Mucosa of rectum (tissue), 2 donors: ENCODE results near the gene HLX.
A peak's percentile ranks its signal among the peaks of the same experiment; 100 is the strongest.

Experiments
- H3K27ac ChIP-seq, 2 donors: one replicate each; pipeline ENCODE4 v1.7.0; 2013; ENCODE audit warnings: inconsistent platforms in 2 of 2, low read depth in 2 of 2, low read length in 2 of 2
- H3K27me3 ChIP-seq, 2 donors: one replicate each; pipeline ENCODE4 v1.7.0; 2013; ENCODE audit warnings: low read length in 2 of 2; ENCODE audit not compliant: control insufficient read depth in 2 of 2, insufficient read depth in 2 of 2
- H3K36me3 ChIP-seq, 2 donors: one replicate each; pipeline ENCODE4 v1.7.0; 2013; ENCODE audit warnings: low read length in 2 of 2; ENCODE audit not compliant: control insufficient read depth in 2 of 2, insufficient read depth in 2 of 2
- H3K4me1 ChIP-seq, 2 donors: one replicate each; pipeline ENCODE4 v1.7.0; 2013; ENCODE audit warnings: low read length in 2 of 2, mild to moderate bottlenecking in 1 of 2; ENCODE audit not compliant: control insufficient read depth in 2 of 2, insufficient read depth in 2 of 2
- H3K4me3 ChIP-seq, 2 donors: one replicate each; pipeline ENCODE4 v1.7.0; 2013; ENCODE audit warnings: low read length in 2 of 2
- H3K9ac ChIP-seq, 2 donors: one replicate each; pipeline ENCODE4 v1.7.0; 2013; ENCODE audit warnings: low read length in 2 of 2, low read depth in 1 of 2, mild to moderate bottlenecking in 1 of 2
- H3K9me3 ChIP-seq, 2 donors: one replicate each; pipeline ENCODE4 v1.7.0; 2013; ENCODE audit warnings: low read length in 2 of 2; ENCODE audit not compliant: control insufficient read depth in 2 of 2
- donor health status: healthy.
- donor health status: Normal muscosa, but diverticular disease.

The HLX gene, protein sequence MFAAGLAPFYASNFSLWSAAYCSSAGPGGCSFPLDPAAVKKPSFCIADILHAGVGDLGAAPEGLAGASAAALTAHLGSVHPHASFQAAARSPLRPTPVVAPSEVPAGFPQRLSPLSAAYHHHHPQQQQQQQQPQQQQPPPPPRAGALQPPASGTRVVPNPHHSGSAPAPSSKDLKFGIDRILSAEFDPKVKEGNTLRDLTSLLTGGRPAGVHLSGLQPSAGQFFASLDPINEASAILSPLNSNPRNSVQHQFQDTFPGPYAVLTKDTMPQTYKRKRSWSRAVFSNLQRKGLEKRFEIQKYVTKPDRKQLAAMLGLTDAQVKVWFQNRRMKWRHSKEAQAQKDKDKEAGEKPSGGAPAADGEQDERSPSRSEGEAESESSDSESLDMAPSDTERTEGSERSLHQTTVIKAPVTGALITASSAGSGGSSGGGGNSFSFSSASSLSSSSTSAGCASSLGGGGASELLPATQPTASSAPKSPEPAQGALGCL

GRCh38 chr1:220879076-220879508 lies at the start of gene HLX:
HLX (plus strand) TSS chr1:220879443; CDS start chr1:220879858, 415 bp downstream.
- Histone ChIP-seq H3K4me1 (peaks cover 9 to 16% of the 10 kb centered on the region in 2 donors), H3K4me3 (peak within 1 kb of the TSS; percentile 60 to 75), H3K9ac (peak within 1 kb of the TSS; percentile 65 to 70), H3K9me3 (no peaks in the 10 kb centered on the region), H3K36me3 (no peaks in the 10 kb centered on the region), H3K27me3 (peaks cover 12 to 27% of the 10 kb centered on the region in 2 donors), H3K27ac (peak within 1 kb of the TSS; percentile 88 to 89)

GRCh38 chr1:220833436-220833835 lies 45.8 kb upstream of the HLX start:
- Histone ChIP-seq H3K36me3 (no peaks in the 10 kb centered on the region), H3K4me1 (no peaks in the 10 kb centered on the region), H3K9ac (no peak overlapping the region), H3K27me3 (no peaks in the 10 kb centered on the region), H3K4me3 (no peak overlapping the region), H3K9me3 (no peaks in the 10 kb centered on the region), H3K27ac (no peak overlapping the region)

DNA sequence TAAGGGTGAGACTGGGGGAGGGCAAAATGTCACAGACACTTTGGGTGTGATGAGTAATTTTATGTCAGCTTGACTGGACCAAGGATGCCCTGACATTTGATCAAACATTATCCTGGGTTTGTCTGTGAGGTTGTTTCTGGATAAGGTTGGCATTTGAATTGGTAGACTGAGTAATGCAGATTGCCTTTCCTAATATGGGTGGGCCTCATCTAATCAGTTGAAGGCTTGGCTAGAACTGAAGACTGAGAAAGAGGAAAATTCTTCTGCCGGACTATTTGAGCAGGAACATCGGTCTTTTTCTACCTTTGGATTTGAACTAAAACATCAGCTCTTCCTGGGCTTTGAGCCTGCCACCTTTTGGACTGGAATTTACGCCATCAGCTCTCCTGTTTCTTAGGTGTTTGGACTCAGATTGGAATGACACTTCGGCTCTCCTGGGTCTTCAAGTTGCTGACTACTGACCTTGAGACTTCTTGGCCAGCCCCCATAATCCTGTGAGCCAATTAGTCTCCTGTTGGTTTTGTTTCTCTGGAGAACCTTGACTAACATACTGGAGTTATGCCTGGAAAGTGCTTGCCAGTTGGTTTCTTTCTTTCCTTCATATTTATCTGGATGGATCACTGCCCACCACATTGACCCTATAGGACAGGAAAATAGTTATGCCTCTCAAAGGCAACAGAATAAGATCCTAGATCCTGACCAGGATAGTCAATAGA lies 44.9 kb upstream of the HLX start:
- Histone ChIP-seq H3K27ac (no peak overlapping the region), H3K9ac (no peak overlapping the region)

GRCh38 chr1:220838578-220838977 lies 40.7 kb upstream of the HLX start:
- Histone ChIP-seq H3K36me3 (no peaks in the 10 kb centered on the region), H3K27ac (no peak overlapping the region), H3K9ac (no peak overlapping the region), H3K9me3 (no peaks in the 10 kb centered on the region), H3K4me3 (no peak overlapping the region), H3K4me1 (no peaks in the 10 kb centered on the region), H3K27me3 (no peaks in the 10 kb centered on the region)

More for the DNA sequence above, 44.9 kb upstream of the HLX start:
- Histone ChIP-seq H3K36me3 (no peaks in the 10 kb centered on the region), H3K4me1 (no peaks in the 10 kb centered on the region), H3K4me3 (no peak overlapping the region), H3K27me3 (no peaks in the 10 kb centered on the region), H3K9me3 (no peaks in the 10 kb centered on the region)

DNA sequence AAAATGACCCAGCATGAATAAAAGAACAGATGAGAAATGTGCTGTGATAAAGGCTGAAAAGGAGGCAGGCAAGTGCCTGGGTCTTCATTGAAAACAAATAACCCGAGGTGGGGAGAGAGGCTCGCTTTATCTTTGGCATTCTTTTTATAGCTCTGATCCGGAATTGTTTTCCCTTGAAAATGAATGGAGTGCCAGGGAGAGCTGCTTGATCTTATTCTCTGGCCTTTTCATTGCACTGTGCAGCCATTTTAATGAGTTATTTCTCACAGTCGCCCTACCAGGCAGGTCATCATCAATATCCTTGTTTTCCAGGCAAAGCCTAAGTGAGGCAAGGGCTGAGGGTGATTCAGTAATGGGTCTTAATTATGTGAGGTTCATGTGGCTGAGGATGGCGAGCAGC lies 39.8 kb upstream of the HLX start:
- H3K27me3 ChIP-seq: no peaks in the 10 kb centered on the region
- H3K4me3 ChIP-seq: no peak overlapping the region
- no peak overlapping the region for H3K27ac ChIP-seq
- no peaks in the 10 kb centered on the region for H3K36me3 ChIP-seq
- H3K4me1 ChIP-seq: no peaks in the 10 kb centered on the region
- no peaks in the 10 kb centered on the region for H3K9me3 ChIP-seq
- H3K9ac ChIP-seq: no peak overlapping the region

DNA sequence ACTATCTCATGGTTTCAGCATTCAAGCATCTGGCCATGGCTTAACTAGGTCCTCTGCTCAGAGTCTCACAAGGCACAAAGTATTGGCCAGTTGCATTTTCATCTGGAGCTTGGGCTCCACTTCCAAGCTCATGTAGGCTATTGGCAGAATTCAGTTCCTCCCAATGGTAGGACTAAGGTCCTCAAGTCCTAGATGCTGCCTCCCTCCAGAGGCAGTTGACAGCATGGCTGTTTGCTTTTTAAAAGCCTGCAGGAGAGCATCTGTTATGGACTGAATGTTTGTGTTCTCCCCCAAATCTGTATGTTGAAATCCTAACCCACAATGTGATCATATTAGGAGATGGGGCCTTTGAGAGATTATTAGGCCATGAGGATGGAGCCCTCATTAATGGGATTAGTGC lies 38.0 kb upstream of the HLX start:
- Histone ChIP-seq H3K4me1 (no peaks in the 10 kb centered on the region), H3K27me3 (no peaks in the 10 kb centered on the region), H3K27ac (no peak overlapping the region), H3K36me3 (no peaks in the 10 kb centered on the region), H3K9me3 (no peaks in the 10 kb centered on the region), H3K4me3 (no peak overlapping the region), H3K9ac (no peak overlapping the region)

- Histone ChIP-seq H3K27me3 (no peaks in the 10 kb centered on the region), H3K36me3 (no peaks in the 10 kb centered on the region), H3K4me1 (no peaks in the 10 kb centered on the region), H3K4me3 (no peak overlapping the region), H3K27ac (peak overlapping the region in 1 of 2 donors; percentile 40), H3K9me3 (no peaks in the 10 kb centered on the region), H3K9ac (no peak overlapping the region)
Measured at GRCh38 chr1:220843481-220844011, 35.7 kb upstream of the HLX start.

- no peaks in the 10 kb centered on the region for H3K9me3 ChIP-seq
- no peak overlapping the region for H3K27ac ChIP-seq
- no peak overlapping the region for H3K9ac ChIP-seq
- H3K4me1 ChIP-seq: no peaks in the 10 kb centered on the region
- H3K4me3 ChIP-seq: no peak overlapping the region
- no peaks in the 10 kb centered on the region for H3K27me3 ChIP-seq
- no peaks in the 10 kb centered on the region for H3K36me3 ChIP-seq
Measured at GRCh38 chr1:220852408-220852807, 26.8 kb upstream of the HLX start.

DNA sequence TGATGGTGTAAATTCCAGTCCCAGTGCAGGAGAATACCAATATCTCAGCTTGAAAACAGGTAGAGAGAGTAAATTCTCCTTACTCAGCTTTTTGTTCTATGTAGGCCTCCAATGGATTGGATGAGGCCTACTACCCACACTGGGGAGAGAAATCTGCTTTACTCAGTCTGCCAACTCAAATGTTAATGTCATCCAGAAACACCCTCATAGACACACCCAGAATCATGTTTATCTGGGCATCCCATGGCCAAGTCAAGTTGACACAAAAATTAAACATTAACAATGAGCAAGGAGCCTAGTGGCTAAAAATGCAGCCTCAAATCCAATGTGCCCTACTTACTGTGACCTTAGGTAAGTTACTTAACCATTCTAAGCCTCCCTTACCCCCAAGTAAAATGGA lies 6.9 kb upstream of the HLX start:
- Histone ChIP-seq H3K36me3 (no peaks in the 10 kb centered on the region), H3K27me3 (peaks cover 0 to 5% of the 10 kb centered on the region in 2 donors), H3K4me3 (no peak overlapping the region), H3K9me3 (no peaks in the 10 kb centered on the region), H3K27ac (no peak overlapping the region), H3K4me1 (peaks cover 4 to 7% of the 10 kb centered on the region in 2 donors), H3K9ac (no peak overlapping the region)

- Histone ChIP-seq H3K36me3 (no peaks in the 10 kb centered on the region), H3K27ac (no peak overlapping the region), H3K27me3 (peaks cover 0 to 5% of the 10 kb centered on the region in 2 donors), H3K4me1 (peaks cover 4 to 10% of the 10 kb centered on the region in 2 donors), H3K4me3 (no peak overlapping the region), H3K9ac (no peak overlapping the region), H3K9me3 (no peaks in the 10 kb centered on the region)
Measured at GRCh38 chr1:220873087-220873486, 6.2 kb upstream of the HLX start.
